ENCODE results near the gene MLLT3. TPM values are rescaled to one million over a fixed set of nuclear protein-coding genes. Genes with fewer than 3 reads are reported as not detected.

The MLLT3 gene
- total RNA-seq, 1 donor, result 19.8 TPM

GRCh38 chr9:20426019-20426418 lies 196.3 kb downstream of the MLLT3 start:
- no peak for DNase-seq (ENCODE audit: low read depth)
- no peak for TF ChIP-seq CTCF (IDR thresholded peaks at IDR 0.05; ENCODE audit: insufficient read depth, low read length)
- no peak overlapping the region for H3K4me3 ChIP-seq (ENCODE audit: low read depth, low read length)

GRCh38 chr9:20419533-20419932 lies 202.8 kb downstream of the MLLT3 start:
- DNase-seq (ENCODE audit: low read depth), result no peak
- no peak overlapping the region for H3K4me3 ChIP-seq (ENCODE audit: low read depth, low read length)
- TF ChIP-seq CTCF (IDR thresholded peaks at IDR 0.05; ENCODE audit: insufficient read depth, low read length), result no peak

- DNase-seq (ENCODE audit: low read depth), result no peak
- no peak overlapping the region for H3K4me3 ChIP-seq (ENCODE audit: low read depth, low read length)
- no peak for TF ChIP-seq CTCF (IDR thresholded peaks at IDR 0.05; ENCODE audit: insufficient read depth, low read length)
These were observed 203.8 kb downstream of the MLLT3 start for GRCh38 chr9:20418485-20418884.

- DNase-seq (ENCODE audit: low read depth), result peak; percentile 5
- no peak for TF ChIP-seq CTCF (IDR thresholded peaks at IDR 0.05; ENCODE audit: insufficient read depth, low read length)
- H3K4me3 ChIP-seq (ENCODE audit: low read depth, low read length), result no peak overlapping the region
These were observed 204.8 kb downstream of the MLLT3 start for GRCh38 chr9:20417373-20418080.

GRCh38 chr9:20414150-20414549 lies 208.1 kb downstream of the MLLT3 start:
- DNase-seq (ENCODE audit: low read depth), result no peak
- no peak overlapping the region for H3K4me3 ChIP-seq (ENCODE audit: low read depth, low read length)
- TF ChIP-seq CTCF (IDR thresholded peaks at IDR 0.05; ENCODE audit: insufficient read depth, low read length), result no peak

- TF ChIP-seq CTCF (IDR thresholded peaks at IDR 0.05; ENCODE audit: insufficient read depth, low read length), result no peak
These were observed 212.8 kb downstream of the MLLT3 start for GRCh38 chr9:20409321-20410092.

More at GRCh38 chr9:20409321-20410092, 212.8 kb downstream of the MLLT3 start:
- no peak for DNase-seq (ENCODE audit: low read depth)
- H3K4me3 ChIP-seq (ENCODE audit: low read depth, low read length), result no peak overlapping the region
